ENCODE data around the gene NACA2. TPM values are rescaled to one million over a fixed set of nuclear protein-coding genes. Genes with fewer than 3 reads are reported as not detected.

The NACA2 gene
- total and polyA plus RNA-seq, 2 of the 8 experiments (the other 6 are each of a cell fraction or from before 2014, with no cell fraction given) = not detected

- H4K91ac ChIP-seq (replicated peaks; ENCODE audit: insufficient read length, low read length) = no peak overlapping the region
- H2BK5ac ChIP-seq (ENCODE audit: low read depth, low read length) = no peak overlapping the region
- DNase-seq (ENCODE audit: low read depth in 1 of 2, low spot score in 2 of 2) (no peak), FAIRE-seq (no peak)
- no peaks in the 10 kb centered on the region for H3K9me3 ChIP-seq (ENCODE audit: insufficient read depth in 2 of 2, low read depth in 1 of 2, low read length in 1 of 2)
- ChIA-PET POLR2A (ENCODE audit: partially characterized antibody) (no interaction called here), CTCF (ENCODE audit: partially characterized antibody) (interaction anchor here (1.0 kb wide), 1 partner anchor 510 kb away, joined by 3 read pairs; no protein-coding TSS in a partner anchor)
- no peak overlapping the region for H2AFZ ChIP-seq (ENCODE audit: low read length)
- H3K79me2 ChIP-seq (ENCODE audit: control insufficient read depth in 1 of 2, insufficient read depth in 2 of 2, low read length in 2 of 2) = no peaks in the 10 kb centered on the region
- H4K5ac ChIP-seq (ENCODE audit: insufficient read length, low read depth, low read length) = no peak overlapping the region
- no peak overlapping the region for H2AK5ac ChIP-seq (ENCODE audit: low read depth, low read length)
- H3K56ac ChIP-seq (replicated peaks; ENCODE audit: insufficient read length, low read depth, low read length) = no peak overlapping the region
- H4K20me1 ChIP-seq (replicated peaks in 1 of 2; ENCODE audit: control insufficient read depth in 1 of 2, insufficient read depth in 2 of 2, low read length in 2 of 2) = no peaks in the 10 kb centered on the region
- TF ChIP-seq RFX5 (IDR thresholded peaks at IDR 0.05; ENCODE audit: borderline replicate concordance, low read depth, low read length) = no peak
- TF ChIP-seq CEBPB (IDR thresholded peaks at IDR 0.05; ENCODE audit: low read depth, low read length) = no peak
- no peaks in the 10 kb centered on the region for H3K4me1 ChIP-seq (replicated peaks in 1 of 4; ENCODE audit: control insufficient read depth in 3 of 4, insufficient read depth in 4 of 4, low read length in 3 of 4)
- no peak overlapping the region for H2BK15ac ChIP-seq (ENCODE audit: low read length)
- H3K9ac ChIP-seq (replicated peaks in 1 of 4; ENCODE audit: extremely low read depth in 1 of 4, low read depth in 3 of 4, low read length in 3 of 4) = no peak overlapping the region
- H3K23ac ChIP-seq (ENCODE audit: insufficient read length) = no peak overlapping the region
- WGBS, 2 experiments (ENCODE audit: extremely low coverage in 1 of 2, insufficient coverage in 1 of 2, insufficient read length in 1 of 2, insufficient replicate concordance in 2 of 2, low coverage in 1 of 2, low lambda C conversion rate in 2 of 2, missing lambda C conversion rate in 1 of 2) = 81% methylated on average over 5 of the region's 5 CpGs; no CpG with 5 or more reads in 1 of the 2 experiments
- H2BK12ac ChIP-seq (ENCODE audit: low read depth, low read length) = no peak overlapping the region
- H3K27me3 ChIP-seq (replicated peaks in 1 of 4; ENCODE audit: control insufficient read depth in 3 of 4, extremely low read depth in 1 of 4, insufficient read depth in 3 of 4, low read length in 3 of 4) = no peaks in the 10 kb centered on the region
- H3K4me3 ChIP-seq (ENCODE audit: extremely low read depth in 1 of 4, insufficient read depth in 2 of 4, low read depth in 3 of 4, low read length in 4 of 4) = no peak overlapping the region
- H2BK20ac ChIP-seq (ENCODE audit: low read length) = no peak overlapping the region
- H3K14ac ChIP-seq (ENCODE audit: insufficient read length) = no peak overlapping the region
- no peak overlapping the region for H4K8ac ChIP-seq (ENCODE audit: extremely low read depth, insufficient read depth, low read length)
- no peaks in the 10 kb centered on the region for H3K23me2 ChIP-seq (ENCODE audit: low read depth, low read length)
- no peak overlapping the region for H2BK120ac ChIP-seq (replicated peaks; ENCODE audit: low read depth, low read length)
- no peaks in the 10 kb centered on the region for H3K79me1 ChIP-seq (ENCODE audit: low read depth, low read length)
- no peak overlapping the region for H3K18ac ChIP-seq (ENCODE audit: extremely low read depth, low read length)
- no peaks in the 10 kb centered on the region for H3K36me3 ChIP-seq (ENCODE audit: control insufficient read depth in 2 of 4, insufficient read depth in 4 of 4, low read length in 3 of 4)
- H3K4ac ChIP-seq (replicated peaks; ENCODE audit: insufficient read length, low read depth, low read length) = no peak overlapping the region
- H3K27ac ChIP-seq (ENCODE audit: low read depth, low read length) = no peak overlapping the region
- H3K4me2 ChIP-seq (ENCODE audit: insufficient read depth in 1 of 2, low read depth in 2 of 2, low read length in 2 of 2) = no peak overlapping the region
Observed at GRCh38 chr17:61589990-61590389, 1.0 kb downstream of the NACA2 start.
